A549 (cell line): ENCODE measurements around the gene ACAD10. TPM values are rescaled to one million over a fixed set of nuclear protein-coding genes. Genes with fewer than 3 reads are reported as not detected.

Source experiments
- ATAC-seq, 2 experiments: fragments of 200-7000 bp in 1 of 2; fragments of >200 bp in 1 of 2; cut with Nextera tagmentation in 1 of 2; cut with Tn5 transposase in 1 of 2; 3 replicates each; pipeline versions ENCODE4 v1.8.0 to v1.9.1; 2018 to 2020; ENCODE audit warnings: mild to moderate bottlenecking in 1 of 2, moderate library complexity in 1 of 2
- CTCF ChIA-PET: fragments of 300-600 bp; sonication (Branson Sonifier 250); formaldehyde crosslinking; extraction: SDS; loops from one replicate; lab custom pipeline; 2021; ENCODE audit warnings: antibody characterized with exemption, inconsistent platforms; lab: Yijun Ruan, JAX
- POLR2A ChIA-PET: fragments of 350-600 bp; formaldehyde crosslinking; extraction: SDS; loops from one replicate; lab custom pipeline; 2021; ENCODE audit warnings: antibody characterized with exemption, inconsistent platforms; lab: Yijun Ruan, JAX
- DNase-seq, 2 experiments: peaks; one replicate each; pipeline versions ENCODE4 v3.0.0 to v3.0.0-alpha.2; 2011 to 2016; ENCODE audit warnings: low read depth in 1 of 2, low spot score in 1 of 2
- FAIRE-seq: peaks from 2 replicates; lab custom pipeline; 2011; peaks lifted over from hg19 to GRCh38; lab: Jason Lieb, UNC
- H3K27ac ChIP-seq, 2 experiments: fragments of >200 bp; sonication (Bioruptor Twin); formaldehyde crosslinking; 3 replicates each; pipeline ENCODE4 v1.5.1; 2016 to 2017
- H3K4me1 ChIP-seq: fragments of >200 bp; sonication (Bioruptor Twin); formaldehyde crosslinking; 3 replicates; pipeline ENCODE4 v1.6.1; 2016
- H3K4me2 ChIP-seq: fragments of >200 bp; sonication (Bioruptor Twin); formaldehyde crosslinking; 3 replicates; pipeline ENCODE4 v1.6.1; 2016
- H3K4me3 ChIP-seq: fragments of >200 bp; sonication (Bioruptor Twin); formaldehyde crosslinking; 3 replicates; pipeline ENCODE4 v1.5.1; 2016
- H3K9me3 ChIP-seq: fragments of >200 bp; sonication (Bioruptor Twin); formaldehyde crosslinking; 3 replicates; pipeline ENCODE4 v1.6.1; 2016
- CBX2 ChIP-seq: fragments of 200-600 bp; sonication (generic); IDR thresholded peaks from 2 replicates; pipeline ENCODE4 v1.6.1; 2016; ENCODE audit warnings: low read depth, mild to moderate bottlenecking, borderline replicate concordance
- CBX8 ChIP-seq: fragments of 200-600 bp; sonication (generic); IDR thresholded peaks from 2 replicates; pipeline ENCODE4 v1.6.1; 2016
- CHD2 ChIP-seq: fragments of 150-350 bp; IDR thresholded peaks from 2 replicates; pipeline ENCODE4 v1.6.1; 2014; ENCODE audit warnings: low read length; ENCODE audit not compliant: partially characterized antibody
- EHF ChIP-seq: fragments of 250-450 bp; sonication (Bioruptor Pico); IDR thresholded peaks from 2 replicates; pipeline ENCODE4 v1.5.0; 2020; ENCODE audit warnings: mild to moderate bottlenecking
- EP300 ChIP-seq, 2 experiments: fragments of >200 bp; sonication (Bioruptor Twin); formaldehyde crosslinking; IDR thresholded peaks; 2 replicates in 1 of 2; 3 replicates in 1 of 2; pipeline ENCODE4 v1.6.1; 2016 to 2017
- HEYL ChIP-seq: fragments of 250-450 bp; sonication (Bioruptor Pico); IDR thresholded peaks from 2 replicates; pipeline ENCODE4 v1.8.0; 2021; ENCODE audit warnings: mild to moderate bottlenecking, moderate library complexity
- HOXA7 ChIP-seq: fragments of 250-450 bp; sonication (Bioruptor Pico); IDR thresholded peaks from 2 replicates; pipeline ENCODE4 v1.5.0; 2020; ENCODE audit warnings: mild to moderate bottlenecking, moderate library complexity
- HOXB5 ChIP-seq: fragments of 250-450 bp; sonication (Bioruptor Pico); IDR thresholded peaks from 2 replicates; pipeline ENCODE4 v1.5.0; 2020; ENCODE audit warnings: mild to moderate bottlenecking, moderate library complexity
- KDM1A ChIP-seq: fragments of 200-600 bp; sonication (generic); IDR thresholded peaks from 2 replicates; pipeline ENCODE4 v1.6.1; 2016; ENCODE audit warnings: low read depth, mild to moderate bottlenecking
- KDM5A ChIP-seq: fragments of 200-600 bp; sonication (generic); IDR thresholded peaks from 2 replicates; pipeline ENCODE4 v1.6.1; 2016; ENCODE audit warnings: antibody characterized with exemption, mild to moderate bottlenecking
- MAZ ChIP-seq: fragments of 150-350 bp; IDR thresholded peaks from 2 replicates; pipeline ENCODE4 v1.6.1; 2014; ENCODE audit warnings: antibody characterized with exemption, low read depth, low read length, borderline replicate concordance
- MYC ChIP-seq: IDR thresholded peaks from 2 replicates; pipeline ENCODE4 v1.6.1; 2012; ENCODE audit warnings: mild to moderate bottlenecking, inconsistent platforms, low read length, improper control_type of control experiment, borderline replicate concordance
- PHF8 ChIP-seq: fragments of 200-600 bp; sonication (generic); IDR thresholded peaks from 2 replicates; pipeline ENCODE4 v1.6.1; 2016; ENCODE audit warnings: low read depth, mild to moderate bottlenecking, antibody characterized with exemption, moderate library complexity, borderline replicate concordance
- POLR2A ChIP-seq: IDR thresholded peaks from 2 replicates; pipeline ENCODE4 v1.6.1; 2012; ENCODE audit warnings: mild to moderate bottlenecking, low read length
- RNF2 ChIP-seq: fragments of 200-600 bp; sonication (generic); IDR thresholded peaks from 2 replicates; pipeline ENCODE4 v1.6.1; 2016; ENCODE audit warnings: low read depth, mild to moderate bottlenecking, antibody characterized with exemption, moderate library complexity, borderline replicate concordance
- TFCP2L1 ChIP-seq: fragments of 250-450 bp; sonication (Bioruptor Pico); IDR thresholded peaks from 2 replicates; pipeline ENCODE4 v1.5.0; 2021; ENCODE audit warnings: mild to moderate bottlenecking
- ZC3H11A ChIP-seq: fragments of 450-650 bp; IDR thresholded peaks from 2 replicates; pipeline ENCODE4 v1.6.1; 2014; ENCODE audit warnings: antibody characterized with exemption, mild to moderate bottlenecking
- ZSCAN20 ChIP-seq: fragments of 250-450 bp; sonication (Bioruptor Pico); IDR thresholded peaks from 2 replicates; pipeline ENCODE4 v1.8.0; 2022; ENCODE audit warnings: mild to moderate bottlenecking, moderate library complexity
- WGBS: methylation state at CpG from one replicate; pipeline ENCODE4 v1.1.6; 2017; ENCODE audit errors: missing lambda C conversion rate; 5-methylcytosine and 5-hydroxymethylcytosine counted together
- polyA plus RNA-seq, 4 experiments: library from polyadenylated mRNA; depleted of rRNA in 3 of 4; stranded (reverse); fragments of >200 nt; fragmentation: RNase III in 1 of 4; extraction: RNeasy Plus Mini Kit Qiagen cat#74134 plus additional on column Dnase treatment in 1 of 4; gene quantifications; 2 replicates in 3 of 4; 3 replicates in 1 of 4; pipeline ENCODE4 v1.2.3, GENCODE V29; 2011 to 2017
- TF ChIP-seq, protein P1 (sequence below): fragments of 200-600 bp; sonication (generic); IDR thresholded peaks from 2 replicates; pipeline ENCODE4 v1.6.1; 2016; ENCODE audit warnings: antibody characterized with exemption, mild to moderate bottlenecking, moderate library complexity
- TF ChIP-seq, protein P2 (sequence below): fragments of 250-450 bp; sonication (Bioruptor Pico); IDR thresholded peaks from 2 replicates; pipeline ENCODE4 v1.5.0; 2020; ENCODE audit warnings: low read depth, mild to moderate bottlenecking, moderate library complexity
- TF ChIP-seq, protein P3 (sequence below): fragments of >200 bp; sonication (Bioruptor Twin); formaldehyde crosslinking; IDR thresholded peaks from 2 replicates; pipeline ENCODE4 v1.6.1; 2016
- TF ChIP-seq, protein P4 (sequence below): IDR thresholded peaks from 2 replicates; pipeline ENCODE4 v1.6.1; 2012
- TF ChIP-seq, protein P5 (sequence below): fragments of >200 bp; sonication (Bioruptor Twin); formaldehyde crosslinking; IDR thresholded peaks from 3 replicates; pipeline ENCODE4 v1.5.1; 2016
- TF ChIP-seq, protein P6 (sequence below): fragments of 250-450 bp; sonication (Bioruptor Pico); IDR thresholded peaks from 2 replicates; pipeline ENCODE4 v1.5.0; 2021; ENCODE audit warnings: mild to moderate bottlenecking, moderate library complexity, borderline replicate concordance

The ACAD10 gene
- polyA plus RNA-seq, 2 of the 4 experiments (the other 2 are of a cell fraction) = 15.1 to 22.0 TPM

DNA sequence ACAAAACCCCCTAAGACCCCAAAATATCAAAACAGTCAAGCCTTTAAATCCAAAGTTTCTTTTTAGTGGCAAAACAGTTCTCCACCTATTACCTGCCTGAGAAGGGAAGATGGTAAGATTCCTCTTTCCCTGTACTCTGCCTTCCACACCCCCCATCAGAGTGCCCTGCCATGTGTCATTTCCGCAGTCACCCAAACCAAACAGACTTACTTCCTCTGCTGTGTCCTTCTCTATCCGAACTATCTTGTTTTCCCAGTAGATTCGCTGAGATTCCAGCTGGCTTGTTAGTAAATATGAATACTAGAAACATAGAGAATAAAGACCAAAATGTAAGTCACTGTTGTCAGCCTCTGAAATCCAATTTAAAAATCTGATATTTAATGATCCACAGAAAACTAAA is 30.5 kb upstream of the ACAD10 start (continued):
- TF ChIP-seq, protein P1, sequence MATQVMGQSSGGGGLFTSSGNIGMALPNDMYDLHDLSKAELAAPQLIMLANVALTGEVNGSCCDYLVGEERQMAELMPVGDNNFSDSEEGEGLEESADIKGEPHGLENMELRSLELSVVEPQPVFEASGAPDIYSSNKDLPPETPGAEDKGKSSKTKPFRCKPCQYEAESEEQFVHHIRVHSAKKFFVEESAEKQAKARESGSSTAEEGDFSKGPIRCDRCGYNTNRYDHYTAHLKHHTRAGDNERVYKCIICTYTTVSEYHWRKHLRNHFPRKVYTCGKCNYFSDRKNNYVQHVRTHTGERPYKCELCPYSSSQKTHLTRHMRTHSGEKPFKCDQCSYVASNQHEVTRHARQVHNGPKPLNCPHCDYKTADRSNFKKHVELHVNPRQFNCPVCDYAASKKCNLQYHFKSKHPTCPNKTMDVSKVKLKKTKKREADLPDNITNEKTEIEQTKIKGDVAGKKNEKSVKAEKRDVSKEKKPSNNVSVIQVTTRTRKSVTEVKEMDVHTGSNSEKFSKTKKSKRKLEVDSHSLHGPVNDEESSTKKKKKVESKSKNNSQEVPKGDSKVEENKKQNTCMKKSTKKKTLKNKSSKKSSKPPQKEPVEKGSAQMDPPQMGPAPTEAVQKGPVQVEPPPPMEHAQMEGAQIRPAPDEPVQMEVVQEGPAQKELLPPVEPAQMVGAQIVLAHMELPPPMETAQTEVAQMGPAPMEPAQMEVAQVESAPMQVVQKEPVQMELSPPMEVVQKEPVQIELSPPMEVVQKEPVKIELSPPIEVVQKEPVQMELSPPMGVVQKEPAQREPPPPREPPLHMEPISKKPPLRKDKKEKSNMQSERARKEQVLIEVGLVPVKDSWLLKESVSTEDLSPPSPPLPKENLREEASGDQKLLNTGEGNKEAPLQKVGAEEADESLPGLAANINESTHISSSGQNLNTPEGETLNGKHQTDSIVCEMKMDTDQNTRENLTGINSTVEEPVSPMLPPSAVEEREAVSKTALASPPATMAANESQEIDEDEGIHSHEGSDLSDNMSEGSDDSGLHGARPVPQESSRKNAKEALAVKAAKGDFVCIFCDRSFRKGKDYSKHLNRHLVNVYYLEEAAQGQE = no peak
- no peak for TF ChIP-seq POLR2A
- TF ChIP-seq, all 56 proteins: peak for 0

DNA sequence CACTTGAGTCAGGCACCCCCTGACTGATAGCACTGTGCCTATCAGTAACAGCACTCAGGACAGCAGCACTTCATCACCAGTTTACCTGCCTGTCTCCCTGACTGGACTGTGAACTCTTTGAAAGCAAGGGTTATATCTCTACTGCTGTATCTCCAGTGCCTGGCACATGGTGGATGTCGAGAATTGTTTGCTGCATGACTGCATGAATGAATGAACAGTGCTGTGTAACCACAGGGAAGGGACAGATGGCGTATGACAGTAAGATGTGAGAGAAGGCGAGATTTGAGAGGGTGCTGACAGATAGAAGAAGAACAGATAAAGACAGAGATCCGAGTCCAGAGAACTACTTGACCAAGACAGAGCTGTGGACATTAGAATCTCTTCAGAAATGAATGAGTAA is 29.8 kb upstream of the ACAD10 start:
- TF ChIP-seq CBX8 (no peak), MAZ (no peak), EHF (CRISPR knock-in tag) (no peak), POLR2A (no peak), HEYL (CRISPR knock-in tag) (no peak), KDM1A (no peak), EP300 (IDR thresholded peaks at IDR 0.05) (no peak), ZSCAN20 (CRISPR knock-in tag) (no peak), RNF2 (no peak), MYC (no peak), TFCP2L1 (CRISPR knock-in tag) (no peak)
- TF ChIP-seq, protein P2, sequence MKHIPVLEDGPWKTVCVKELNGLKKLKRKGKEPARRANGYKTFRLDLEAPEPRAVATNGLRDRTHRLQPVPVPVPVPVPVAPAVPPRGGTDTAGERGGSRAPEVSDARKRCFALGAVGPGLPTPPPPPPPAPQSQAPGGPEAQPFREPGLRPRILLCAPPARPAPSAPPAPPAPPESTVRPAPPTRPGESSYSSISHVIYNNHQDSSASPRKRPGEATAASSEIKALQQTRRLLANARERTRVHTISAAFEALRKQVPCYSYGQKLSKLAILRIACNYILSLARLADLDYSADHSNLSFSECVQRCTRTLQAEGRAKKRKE (CRISPR knock-in tag) = no peak
- TF ChIP-seq, protein P3, sequence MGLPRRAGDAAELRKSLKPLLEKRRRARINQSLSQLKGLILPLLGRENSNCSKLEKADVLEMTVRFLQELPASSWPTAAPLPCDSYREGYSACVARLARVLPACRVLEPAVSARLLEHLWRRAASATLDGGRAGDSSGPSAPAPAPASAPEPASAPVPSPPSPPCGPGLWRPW = no peak
- TF ChIP-seq, protein P4, sequence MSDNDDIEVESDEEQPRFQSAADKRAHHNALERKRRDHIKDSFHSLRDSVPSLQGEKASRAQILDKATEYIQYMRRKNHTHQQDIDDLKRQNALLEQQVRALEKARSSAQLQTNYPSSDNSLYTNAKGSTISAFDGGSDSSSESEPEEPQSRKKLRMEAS = no peak
- no peak overlapping the region for H3K27ac ChIP-seq
- ChIA-PET CTCF (interaction anchor here (0.7 kb wide), 1 partner anchor 17 kb away, joined by 3 read pairs; no protein-coding TSS in a partner anchor), POLR2A (no interaction called here)
- H3K4me3 ChIP-seq = no peak overlapping the region
- WGBS = 92% methylated on average over 4 of the region's 4 CpGs
- no peak for DNase-seq
- FAIRE-seq = no peak
- no peaks in the 10 kb centered on the region for H3K4me1 ChIP-seq
- H3K4me2 ChIP-seq = no peak overlapping the region
- no peak for ATAC-seq
- H3K9me3 ChIP-seq = no peaks in the 10 kb centered on the region

DNA sequence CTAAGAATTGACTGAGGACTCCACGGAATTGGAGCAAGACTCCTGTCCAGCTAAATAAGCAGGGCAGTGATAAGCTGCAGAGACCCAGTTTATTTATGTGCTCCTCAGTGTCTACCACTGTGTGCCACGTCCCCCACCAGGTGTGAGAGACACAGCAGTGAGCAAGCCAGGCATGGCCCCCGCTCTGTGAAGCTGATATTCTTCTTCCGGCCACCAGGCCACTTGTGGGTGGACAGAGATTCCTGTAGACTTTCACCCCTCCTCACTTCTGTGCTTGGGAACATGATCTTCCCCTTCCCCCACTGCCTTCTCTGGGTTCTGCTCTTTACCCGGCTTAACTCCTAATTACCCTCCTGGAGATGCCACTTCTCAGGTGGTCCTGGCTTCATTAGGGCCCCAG is 21.4 kb upstream of the ACAD10 start:
- 95% methylated on average over 5 of the region's 5 CpGs for whole genome bisulfite sequencing
- POLR2A ChIA-PET = no interaction called here
- TF ChIP-seq HOXA7 = no peak
- TF ChIP-seq HOXB5 (CRISPR knock-in tag) = no peak
- TF ChIP-seq, protein P1 = no peak
- TF ChIP-seq CHD2 = no peak
- TF ChIP-seq, protein P5, sequence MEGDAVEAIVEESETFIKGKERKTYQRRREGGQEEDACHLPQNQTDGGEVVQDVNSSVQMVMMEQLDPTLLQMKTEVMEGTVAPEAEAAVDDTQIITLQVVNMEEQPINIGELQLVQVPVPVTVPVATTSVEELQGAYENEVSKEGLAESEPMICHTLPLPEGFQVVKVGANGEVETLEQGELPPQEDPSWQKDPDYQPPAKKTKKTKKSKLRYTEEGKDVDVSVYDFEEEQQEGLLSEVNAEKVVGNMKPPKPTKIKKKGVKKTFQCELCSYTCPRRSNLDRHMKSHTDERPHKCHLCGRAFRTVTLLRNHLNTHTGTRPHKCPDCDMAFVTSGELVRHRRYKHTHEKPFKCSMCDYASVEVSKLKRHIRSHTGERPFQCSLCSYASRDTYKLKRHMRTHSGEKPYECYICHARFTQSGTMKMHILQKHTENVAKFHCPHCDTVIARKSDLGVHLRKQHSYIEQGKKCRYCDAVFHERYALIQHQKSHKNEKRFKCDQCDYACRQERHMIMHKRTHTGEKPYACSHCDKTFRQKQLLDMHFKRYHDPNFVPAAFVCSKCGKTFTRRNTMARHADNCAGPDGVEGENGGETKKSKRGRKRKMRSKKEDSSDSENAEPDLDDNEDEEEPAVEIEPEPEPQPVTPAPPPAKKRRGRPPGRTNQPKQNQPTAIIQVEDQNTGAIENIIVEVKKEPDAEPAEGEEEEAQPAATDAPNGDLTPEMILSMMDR = no peak
- no peak for TF ChIP-seq CBX2
- TF ChIP-seq KDM5A = no peak
- TF ChIP-seq PHF8 = no peak
- TF ChIP-seq, protein P6, sequence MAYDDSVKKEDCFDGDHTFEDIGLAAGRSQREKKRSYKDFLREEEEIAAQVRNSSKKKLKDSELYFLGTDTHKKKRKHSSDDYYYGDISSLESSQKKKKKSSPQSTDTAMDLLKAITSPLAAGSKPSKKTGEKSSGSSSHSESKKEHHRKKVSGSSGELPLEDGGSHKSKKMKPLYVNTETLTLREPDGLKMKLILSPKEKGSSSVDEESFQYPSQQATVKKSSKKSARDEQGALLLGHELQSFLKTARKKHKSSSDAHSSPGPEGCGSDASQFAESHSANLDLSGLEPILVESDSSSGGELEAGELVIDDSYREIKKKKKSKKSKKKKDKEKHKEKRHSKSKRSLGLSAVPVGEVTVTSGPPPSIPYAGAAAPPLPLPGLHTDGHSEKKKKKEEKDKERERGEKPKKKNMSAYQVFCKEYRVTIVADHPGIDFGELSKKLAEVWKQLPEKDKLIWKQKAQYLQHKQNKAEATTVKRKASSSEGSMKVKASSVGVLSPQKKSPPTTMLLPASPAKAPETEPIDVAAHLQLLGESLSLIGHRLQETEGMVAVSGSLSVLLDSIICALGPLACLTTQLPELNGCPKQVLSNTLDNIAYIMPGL (CRISPR knock-in tag) = no peak
- no peak for TF ChIP-seq HEYL (CRISPR knock-in tag)
- no peak for TF ChIP-seq ZC3H11A

More for the DNA sequence above, 21.4 kb upstream of the ACAD10 start:
- FAIRE-seq = no peak
- H3K9me3 ChIP-seq = no peaks in the 10 kb centered on the region
- DNase-seq = no peak
- peak; percentile 47 to 57; a peak in 3 of 6 replicates for ATAC-seq
- no peaks in the 10 kb centered on the region for H3K4me1 ChIP-seq
- CTCF ChIA-PET = interaction anchor here (4.6 kb wide), 1 partner anchor 9 kb away, joined by 26 read pairs; no protein-coding TSS in a partner anchor
- H3K4me3 ChIP-seq = no peak overlapping the region
- H3K4me2 ChIP-seq = no peak overlapping the region
- H3K27ac ChIP-seq = no peak overlapping the region
